Measurements from ENCODE around the gene KLHDC7A.

DNA sequence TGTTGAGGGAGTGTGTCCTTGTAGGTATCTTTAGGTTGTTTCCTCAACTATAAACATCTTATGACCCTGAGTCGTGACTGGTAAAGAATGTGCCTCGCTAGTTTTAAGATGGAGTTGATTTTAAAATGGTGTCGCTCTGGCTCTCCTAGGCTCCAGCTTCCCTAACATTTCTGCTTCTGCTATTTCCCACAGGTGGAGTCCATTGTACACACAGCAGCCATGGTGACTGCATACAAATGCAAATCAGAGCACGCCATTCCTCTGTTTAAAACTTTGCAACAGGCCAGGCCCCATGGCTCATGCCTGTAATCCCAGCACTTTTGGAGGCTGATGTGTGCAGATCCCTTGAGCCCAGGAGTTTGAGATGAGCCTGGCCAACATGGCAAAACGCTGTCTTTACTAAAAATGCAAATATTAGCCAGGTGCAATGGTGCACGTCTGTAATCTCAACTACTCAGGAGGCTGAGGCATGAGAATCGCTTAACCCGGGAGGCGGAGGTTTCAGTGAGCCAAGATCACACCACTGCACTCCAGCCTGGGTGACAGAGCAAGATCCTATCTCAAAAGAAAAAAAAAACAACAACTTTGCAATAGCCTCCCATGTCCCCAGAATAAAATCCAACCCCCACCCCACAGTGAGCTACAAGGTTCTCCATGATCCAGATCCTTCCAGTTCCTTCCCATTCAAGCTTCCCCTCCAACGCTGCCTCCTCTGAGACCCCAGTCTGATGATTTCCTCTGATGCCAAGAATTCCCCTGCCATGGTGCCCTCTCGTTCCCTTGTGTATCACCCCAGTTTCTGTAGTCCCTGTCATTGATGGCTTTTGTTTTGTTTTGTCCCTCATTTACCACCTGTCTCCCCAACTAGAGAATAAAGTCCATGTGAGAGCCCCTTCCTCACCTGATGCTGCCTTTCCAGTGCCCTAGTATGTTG, 36.9 kb upstream of the KLHDC7A start:
- TF ChIP-seq, protein P1, sequence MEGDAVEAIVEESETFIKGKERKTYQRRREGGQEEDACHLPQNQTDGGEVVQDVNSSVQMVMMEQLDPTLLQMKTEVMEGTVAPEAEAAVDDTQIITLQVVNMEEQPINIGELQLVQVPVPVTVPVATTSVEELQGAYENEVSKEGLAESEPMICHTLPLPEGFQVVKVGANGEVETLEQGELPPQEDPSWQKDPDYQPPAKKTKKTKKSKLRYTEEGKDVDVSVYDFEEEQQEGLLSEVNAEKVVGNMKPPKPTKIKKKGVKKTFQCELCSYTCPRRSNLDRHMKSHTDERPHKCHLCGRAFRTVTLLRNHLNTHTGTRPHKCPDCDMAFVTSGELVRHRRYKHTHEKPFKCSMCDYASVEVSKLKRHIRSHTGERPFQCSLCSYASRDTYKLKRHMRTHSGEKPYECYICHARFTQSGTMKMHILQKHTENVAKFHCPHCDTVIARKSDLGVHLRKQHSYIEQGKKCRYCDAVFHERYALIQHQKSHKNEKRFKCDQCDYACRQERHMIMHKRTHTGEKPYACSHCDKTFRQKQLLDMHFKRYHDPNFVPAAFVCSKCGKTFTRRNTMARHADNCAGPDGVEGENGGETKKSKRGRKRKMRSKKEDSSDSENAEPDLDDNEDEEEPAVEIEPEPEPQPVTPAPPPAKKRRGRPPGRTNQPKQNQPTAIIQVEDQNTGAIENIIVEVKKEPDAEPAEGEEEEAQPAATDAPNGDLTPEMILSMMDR (conservative IDR thresholded peaks at IDR 0.05; ENCODE audit: low read depth, low read length): no peak
- TF ChIP-seq EZH2 (IDR thresholded peaks at IDR 0.05; ENCODE audit: borderline replicate concordance, low read depth, low read length, poor library complexity, severe bottlenecking): no peak

Measured in A673 (cell line).